ENCODE results near the gene SUN1. TPM values are rescaled to one million over a fixed set of nuclear protein-coding genes. Genes with fewer than 3 reads are reported as not detected.

The SUN1 gene
- total RNA-seq, 3 donors from 2014 or later = 153 to 189 (median 160) TPM

DNA sequence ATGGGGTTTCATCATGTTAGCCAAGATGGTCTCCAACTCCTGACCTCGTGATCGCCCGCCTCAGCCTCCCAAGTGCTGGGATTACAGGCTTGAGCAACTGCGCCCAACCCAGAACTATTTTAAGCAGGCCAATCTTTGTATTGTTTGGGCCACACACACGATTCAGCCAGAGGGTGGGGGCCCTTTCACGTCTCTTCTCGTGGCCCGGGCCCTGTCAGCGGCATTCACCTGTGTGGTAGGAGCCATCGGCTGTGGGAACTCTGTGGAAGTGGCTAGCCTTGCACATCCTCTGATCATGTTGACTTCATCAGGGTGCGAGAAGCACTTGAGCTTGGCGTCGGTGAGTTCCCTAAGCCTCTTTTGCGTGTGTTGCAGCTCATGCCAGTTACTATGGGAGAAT, 16.9 kb downstream of the SUN1 start:
- H3K27me3 ChIP-seq = no peaks in the 10 kb centered on the region
- no peak overlapping the region for H3K4me3 ChIP-seq
- DNase-seq (ENCODE audit: low spot score in 2 of 2) = no peak
- H3K27ac ChIP-seq = no peak overlapping the region
- intact Hi-C loops (cut with DNase I; ENCODE audit: low total_unique reads) = no loop called here
- H3K9me3 ChIP-seq = no peaks in the 10 kb centered on the region
- H3K36me3 ChIP-seq = peaks cover 16% of the 10 kb centered on the region
- no peaks in the 10 kb centered on the region for H3K4me1 ChIP-seq
- TF ChIP-seq POLR2AphosphoS5 (IDR thresholded peaks at IDR 0.05) (no peak), POLR2A (IDR thresholded peaks at IDR 0.05) (no peak)
- TF ChIP-seq, protein P1, sequence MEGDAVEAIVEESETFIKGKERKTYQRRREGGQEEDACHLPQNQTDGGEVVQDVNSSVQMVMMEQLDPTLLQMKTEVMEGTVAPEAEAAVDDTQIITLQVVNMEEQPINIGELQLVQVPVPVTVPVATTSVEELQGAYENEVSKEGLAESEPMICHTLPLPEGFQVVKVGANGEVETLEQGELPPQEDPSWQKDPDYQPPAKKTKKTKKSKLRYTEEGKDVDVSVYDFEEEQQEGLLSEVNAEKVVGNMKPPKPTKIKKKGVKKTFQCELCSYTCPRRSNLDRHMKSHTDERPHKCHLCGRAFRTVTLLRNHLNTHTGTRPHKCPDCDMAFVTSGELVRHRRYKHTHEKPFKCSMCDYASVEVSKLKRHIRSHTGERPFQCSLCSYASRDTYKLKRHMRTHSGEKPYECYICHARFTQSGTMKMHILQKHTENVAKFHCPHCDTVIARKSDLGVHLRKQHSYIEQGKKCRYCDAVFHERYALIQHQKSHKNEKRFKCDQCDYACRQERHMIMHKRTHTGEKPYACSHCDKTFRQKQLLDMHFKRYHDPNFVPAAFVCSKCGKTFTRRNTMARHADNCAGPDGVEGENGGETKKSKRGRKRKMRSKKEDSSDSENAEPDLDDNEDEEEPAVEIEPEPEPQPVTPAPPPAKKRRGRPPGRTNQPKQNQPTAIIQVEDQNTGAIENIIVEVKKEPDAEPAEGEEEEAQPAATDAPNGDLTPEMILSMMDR (IDR thresholded peaks at IDR 0.05) = no peak

DNA sequence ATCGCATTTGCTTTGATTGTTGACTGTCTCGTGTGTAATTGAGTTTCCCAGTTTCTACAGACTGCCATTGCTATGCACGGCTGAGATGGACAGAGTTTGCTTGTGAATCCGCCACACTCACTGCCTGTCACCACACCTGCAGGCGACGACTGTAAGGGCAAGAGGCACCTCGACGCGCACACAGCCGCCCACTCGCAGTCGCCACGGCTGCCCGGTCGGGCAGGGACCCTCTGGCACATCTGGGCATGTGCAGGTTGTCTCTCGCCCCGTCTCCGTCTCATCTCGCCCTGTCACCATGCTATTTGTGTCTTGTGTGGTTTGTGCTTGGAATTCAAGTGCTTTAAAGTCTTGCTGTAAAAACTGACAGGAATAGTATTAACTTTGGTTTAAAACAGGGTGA, 17.5 kb downstream of the SUN1 start:
- no peak for DNase-seq (ENCODE audit: low spot score in 2 of 2)
- no peak overlapping the region for H3K4me3 ChIP-seq
- TF ChIP-seq POLR2AphosphoS5 (IDR thresholded peaks at IDR 0.05) = no peak
- no peak for TF ChIP-seq POLR2A (IDR thresholded peaks at IDR 0.05)
- TF ChIP-seq, protein P1 (IDR thresholded peaks at IDR 0.05) = no peak
- intact Hi-C loops (cut with DNase I; ENCODE audit: low total_unique reads) = no loop called here
- peaks cover 22% of the 10 kb centered on the region for H3K36me3 ChIP-seq
- H3K27ac ChIP-seq = no peak overlapping the region
- H3K9me3 ChIP-seq = no peaks in the 10 kb centered on the region
- no peaks in the 10 kb centered on the region for H3K27me3 ChIP-seq
- no peaks in the 10 kb centered on the region for H3K4me1 ChIP-seq

DNA sequence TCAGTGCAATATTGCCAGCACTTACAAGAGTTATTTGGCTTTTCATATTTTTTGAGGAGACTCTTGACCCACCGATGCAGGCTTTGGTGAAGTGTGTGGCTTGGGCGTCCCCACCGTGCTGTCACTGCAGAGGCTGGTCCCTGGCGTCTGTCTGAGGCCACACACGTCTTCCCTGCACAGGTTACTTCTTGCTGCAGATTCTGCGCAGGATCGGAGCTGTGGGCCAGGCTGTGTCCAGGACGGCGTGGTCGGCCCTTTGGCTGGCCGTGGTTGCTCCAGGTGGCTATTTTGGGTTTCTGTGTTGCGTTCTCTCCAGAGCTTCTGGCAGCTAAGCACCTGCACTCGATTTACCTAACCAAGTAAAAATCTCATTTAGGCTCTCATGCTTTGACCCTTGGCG, 18.9 kb downstream of the SUN1 start:
- H3K36me3 ChIP-seq = peaks cover 27% of the 10 kb centered on the region
- TF ChIP-seq, protein P1 (IDR thresholded peaks at IDR 0.05) = no peak
- TF ChIP-seq POLR2AphosphoS5 (IDR thresholded peaks at IDR 0.05) (no peak), POLR2A (IDR thresholded peaks at IDR 0.05) (no peak)
- no peaks in the 10 kb centered on the region for H3K27me3 ChIP-seq
- H3K27ac ChIP-seq = no peak overlapping the region
- intact Hi-C loops (cut with DNase I; ENCODE audit: low total_unique reads) = no loop called here
- no peak for DNase-seq (ENCODE audit: low spot score in 2 of 2)
- H3K4me3 ChIP-seq = no peak overlapping the region
- H3K9me3 ChIP-seq = no peaks in the 10 kb centered on the region
- H3K4me1 ChIP-seq = no peaks in the 10 kb centered on the region

DNA sequence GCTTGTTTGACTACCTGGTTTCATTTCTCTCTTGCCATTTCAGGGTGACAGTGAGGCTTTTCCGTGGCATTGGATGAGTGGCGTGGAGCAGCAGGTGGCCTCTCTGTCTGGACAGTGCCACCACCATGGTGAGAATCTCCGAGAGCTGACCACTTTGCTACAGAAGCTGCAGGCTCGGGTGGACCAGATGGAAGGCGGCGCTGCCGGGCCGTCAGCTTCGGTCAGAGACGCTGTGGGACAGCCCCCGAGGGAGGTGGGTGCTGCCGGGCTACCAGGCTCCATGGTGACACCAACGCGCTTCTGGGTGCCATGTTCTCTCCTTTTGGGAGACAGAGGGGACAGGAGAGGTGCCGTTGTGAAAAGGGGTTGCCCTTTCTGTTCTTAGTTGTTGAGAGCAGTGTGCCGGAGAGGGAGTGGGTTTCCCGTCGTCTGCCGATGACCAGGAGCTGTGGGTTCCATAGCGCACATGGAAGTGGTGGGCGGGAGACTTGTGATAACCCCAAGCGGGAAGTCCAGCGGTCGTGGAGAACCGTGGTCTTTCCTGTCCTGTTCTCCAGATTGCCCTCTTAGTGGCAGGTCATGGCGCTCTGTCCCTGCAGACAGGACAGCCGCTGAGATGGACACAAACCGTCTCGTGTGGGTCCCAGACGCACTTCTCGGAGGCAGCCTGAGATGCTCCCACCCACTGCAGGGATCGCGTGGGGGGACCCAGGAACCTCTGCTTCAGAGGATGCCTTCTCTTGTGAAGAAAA, 21.3 kb downstream of the SUN1 start:
- H3K27ac ChIP-seq = no peak overlapping the region
- no peaks in the 10 kb centered on the region for H3K9me3 ChIP-seq
- no peaks in the 10 kb centered on the region for H3K4me1 ChIP-seq
- intact Hi-C loops (cut with DNase I; ENCODE audit: low total_unique reads) = no loop called here
- H3K36me3 ChIP-seq = peaks cover 27% of the 10 kb centered on the region
- TF ChIP-seq POLR2A (IDR thresholded peaks at IDR 0.05) (no peak), POLR2AphosphoS5 (IDR thresholded peaks at IDR 0.05) (no peak)
- TF ChIP-seq, protein P1 (IDR thresholded peaks at IDR 0.05) = no peak
- no peak overlapping the region for H3K4me3 ChIP-seq
- no peaks in the 10 kb centered on the region for H3K27me3 ChIP-seq
- no peak for DNase-seq (ENCODE audit: low spot score in 2 of 2)

DNA sequence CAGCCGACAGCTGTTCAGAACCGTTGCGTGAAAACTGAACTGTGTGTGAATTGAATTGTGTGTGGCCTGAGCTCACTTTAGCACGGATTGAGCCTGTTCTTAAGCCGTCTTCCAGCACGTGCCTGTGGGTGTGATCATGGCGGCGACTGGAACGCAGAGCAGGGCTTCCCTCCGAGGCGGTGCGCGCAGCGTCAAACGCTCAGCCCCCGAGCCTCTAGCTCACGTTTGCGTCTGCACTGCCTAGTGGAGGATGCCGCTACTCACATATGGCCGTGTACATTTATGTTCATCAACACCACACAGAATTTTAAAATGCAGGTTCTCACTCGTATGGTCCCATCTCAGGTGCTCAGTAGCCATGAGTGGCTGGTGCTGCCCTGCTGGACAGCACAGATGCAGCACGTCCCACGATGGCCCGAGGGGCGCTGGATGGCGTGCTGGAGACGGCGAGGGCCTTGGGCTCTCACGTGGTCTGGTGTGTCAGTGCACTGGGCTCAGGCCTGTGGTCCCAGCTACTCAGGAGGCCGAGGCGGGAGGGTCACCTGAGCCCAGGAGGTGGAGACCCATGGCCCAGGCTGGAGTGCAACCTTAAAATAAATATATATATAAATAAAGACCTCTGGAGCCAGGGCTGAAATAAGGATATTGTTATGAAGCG, 22.0 kb downstream of the SUN1 start:
- Histone ChIP-seq H3K36me3 (peaks cover 27% of the 10 kb centered on the region), H3K4me3 (no peak overlapping the region), H3K27ac (no peak overlapping the region), H3K9me3 (no peaks in the 10 kb centered on the region), H3K4me1 (no peaks in the 10 kb centered on the region), H3K27me3 (no peaks in the 10 kb centered on the region)
- TF ChIP-seq, protein P1 (IDR thresholded peaks at IDR 0.05) = no peak
- no peak for TF ChIP-seq POLR2AphosphoS5 (IDR thresholded peaks at IDR 0.05)
- no peak for TF ChIP-seq POLR2A (IDR thresholded peaks at IDR 0.05)
- no peak for DNase-seq (ENCODE audit: low spot score in 2 of 2)
- intact Hi-C loops (cut with DNase I; ENCODE audit: low total_unique reads) = no loop called here

Data from breast epithelium (tissue), 4 donors.